HG02588 (cell line): ENCODE results near the gene RILPL1.
A peak's percentile ranks its signal among the peaks of the same experiment; 100 is the strongest.
"Not testable (repeated sequence)": the region's sequence is repeated elsewhere in the genome, so short reads cannot be mapped to it uniquely, and the experiment has no call there.

Experiments used
- ATAC-seq: cut with Tn5 transposase; IDR thresholded peaks from one replicate; pipeline ENCODE4 v1.9.1; 2021; ENCODE audit warnings: mild to moderate bottlenecking, moderate library complexity; ENCODE audit not compliant: unreplicated experiment

The RILPL1 gene

GRCh38 chr12:123472438-123472849 lies 61.1 kb downstream of the RILPL1 start:
- no peak for ATAC-seq

DNA sequence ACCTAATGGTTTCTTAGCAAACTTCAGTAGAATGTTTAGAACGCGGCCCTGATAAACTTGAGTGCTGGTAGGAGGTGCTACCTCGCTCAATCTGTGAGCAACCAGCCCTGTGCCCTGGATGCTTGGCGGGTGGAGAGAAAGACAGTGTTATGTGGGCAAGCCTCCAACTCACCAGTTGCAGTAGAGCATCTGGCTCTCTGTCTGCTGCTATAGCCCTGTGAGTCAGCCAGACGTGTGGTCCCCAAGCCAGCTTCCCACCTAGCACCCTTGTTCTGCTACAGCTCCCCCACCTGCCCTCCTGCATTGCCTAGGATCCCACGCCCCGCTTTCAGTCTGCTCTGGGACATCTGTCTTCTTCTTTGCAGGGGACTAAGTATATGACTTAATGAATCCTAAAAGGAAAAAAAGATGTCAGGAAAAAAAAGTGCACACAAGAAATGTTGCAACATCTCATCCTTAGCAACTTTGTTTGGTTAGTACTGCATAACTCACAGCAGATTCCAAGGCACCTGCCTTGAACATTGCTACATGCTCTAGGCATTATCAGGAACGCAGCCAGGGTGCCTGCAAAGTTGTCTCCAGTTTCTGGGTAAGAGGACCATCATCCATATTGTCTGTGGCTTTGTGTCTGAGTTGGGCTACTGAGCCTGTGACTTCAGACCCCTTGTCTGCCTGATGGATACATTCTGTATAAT lies 62.0 kb downstream of the RILPL1 start:
- ATAC-seq: no peak

- no peak for ATAC-seq
These were observed 63.5 kb downstream of the RILPL1 start for GRCh38 chr12:123469978-123470377.

DNA sequence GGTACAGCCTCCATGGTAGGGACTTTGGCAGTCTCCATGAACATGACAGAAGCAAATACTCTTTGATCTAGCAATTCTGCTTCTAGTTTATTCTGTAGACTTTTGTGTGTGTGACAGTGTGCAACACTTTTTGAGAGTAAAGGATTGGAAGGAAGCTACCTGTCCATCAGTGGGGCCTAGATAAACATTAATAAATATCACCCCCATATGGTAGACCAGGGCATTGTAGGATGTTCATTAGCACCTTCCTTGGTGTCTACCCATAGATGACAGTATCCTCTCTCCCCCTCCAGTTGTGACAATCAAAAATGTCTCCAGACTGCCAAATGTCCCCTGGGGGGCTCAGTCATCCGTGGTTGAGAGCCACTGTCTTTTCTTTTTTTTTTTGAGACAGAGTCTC lies 64.7 kb downstream of the RILPL1 start:
- no peak for ATAC-seq

DNA sequence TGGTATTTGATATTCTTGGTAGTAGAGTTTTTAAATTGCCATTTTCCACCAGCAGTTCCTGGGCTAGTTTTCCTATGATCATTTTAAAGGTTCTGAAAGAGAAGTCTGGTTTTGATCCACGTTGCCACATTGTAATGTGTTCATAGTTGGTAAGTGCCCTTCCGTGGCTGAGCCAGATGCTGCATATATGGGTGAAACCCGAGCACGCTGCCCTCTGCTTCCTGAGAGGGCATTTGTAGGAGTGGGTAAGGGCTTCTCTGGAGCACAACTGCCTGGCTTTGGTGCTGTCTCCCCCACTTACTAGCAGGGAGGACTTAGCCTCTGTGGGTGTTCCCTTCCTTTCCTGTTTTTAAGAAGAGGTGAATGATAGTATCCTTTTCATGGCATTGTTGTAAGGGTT lies 68.4 kb downstream of the RILPL1 start:
- no peak for ATAC-seq

- not testable (repeated sequence) for ATAC-seq
These were observed 70.3 kb downstream of the RILPL1 start for GRCh38 chr12:123463174-123463573.

DNA sequence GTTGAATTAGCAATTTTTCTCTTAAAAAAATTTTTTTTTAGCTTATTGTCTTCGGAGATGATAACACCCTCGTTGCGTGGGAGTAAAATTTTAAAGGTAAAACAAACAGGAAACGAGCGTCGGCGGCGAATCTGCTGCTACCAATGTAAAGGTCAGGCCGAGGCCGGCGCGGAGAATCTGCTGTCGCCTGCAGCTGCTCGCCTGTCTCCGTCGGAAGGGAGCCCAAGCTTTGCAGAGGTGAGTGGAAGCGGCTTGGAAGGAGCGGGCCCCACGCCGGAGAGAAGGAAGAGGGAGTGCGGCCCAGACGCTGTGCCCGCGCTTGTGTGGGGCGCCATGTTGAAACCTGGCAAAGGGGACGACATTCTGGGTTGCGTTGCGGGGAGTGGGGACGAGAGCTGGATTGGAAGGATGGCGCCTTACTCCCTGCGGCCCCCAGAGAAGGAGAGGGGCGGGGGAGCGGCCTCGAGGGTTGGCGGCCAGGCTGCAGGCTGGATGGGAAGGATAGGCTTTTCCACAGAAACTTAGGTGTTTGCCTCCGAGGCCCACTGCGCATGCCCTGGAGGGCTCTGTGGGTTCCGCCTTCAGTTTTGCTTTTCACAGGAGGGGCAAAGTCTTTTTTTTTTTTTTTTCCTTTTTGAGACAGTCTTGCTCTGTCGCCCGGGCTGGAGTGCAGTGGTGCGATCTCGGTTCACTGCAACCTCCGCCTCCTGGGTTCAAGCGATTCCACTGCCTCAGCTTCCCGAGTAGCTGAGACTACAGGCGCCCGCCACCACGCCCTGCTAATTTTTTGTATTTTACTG lies 75.3 kb downstream of the RILPL1 start, which contains the start of gene SNRNP35:
Gene SNRNP35 (plus strand): TSS at position 160 of the 800 bp plus-strand sequence. CDS start 7,402 bp downstream, outside the sequence.
- peak; percentile 57 for ATAC-seq

- no peak for ATAC-seq
These were observed 80.4 kb downstream of the RILPL1 start for GRCh38 chr12:123453165-123453564.

DNA sequence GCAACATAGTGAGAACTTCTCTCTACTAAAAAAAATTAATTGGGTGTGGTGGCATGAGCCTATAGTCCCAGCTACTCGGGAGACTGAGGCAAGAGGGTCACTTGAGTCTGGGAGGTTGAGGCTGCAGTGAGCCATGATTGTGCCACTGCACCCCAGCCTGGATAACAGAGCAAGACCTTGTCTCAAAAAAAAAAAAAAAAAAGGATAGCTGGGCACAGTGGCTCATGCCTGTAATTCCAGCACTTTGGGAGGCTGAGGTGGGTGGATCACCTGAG lies 81.3 kb downstream of the RILPL1 start:
- not testable (repeated sequence) for ATAC-seq

- no peak for ATAC-seq
These were observed 82.9 kb downstream of the RILPL1 start for GRCh38 chr12:123450636-123451035.

- ATAC-seq: no peak
These were observed 83.7 kb downstream of the RILPL1 start for GRCh38 chr12:123449856-123450255.

GRCh38 chr12:123449249-123449733 lies 84.2 kb downstream of the RILPL1 start:
- no peak for ATAC-seq

DNA sequence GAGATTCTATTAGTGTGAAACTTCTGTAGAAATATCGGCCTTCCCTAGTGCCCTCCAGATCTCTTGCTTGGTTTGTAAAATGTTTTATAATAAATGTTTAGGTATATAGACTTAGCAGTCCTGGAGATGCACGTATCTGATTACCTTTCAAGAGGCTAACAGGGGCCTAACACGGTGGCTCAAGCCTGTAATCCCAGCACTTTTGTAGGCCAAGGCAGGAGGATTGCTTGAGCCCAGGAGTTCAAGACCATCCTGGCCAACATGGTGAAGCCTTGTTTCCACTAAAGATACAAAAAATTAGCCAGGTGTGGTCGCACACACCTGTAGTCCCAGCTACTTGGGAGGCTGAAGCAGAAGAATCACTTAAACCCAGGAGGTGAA lies 87.2 kb downstream of the RILPL1 start:
- no peak for ATAC-seq

GRCh38 chr12:123445388-123446332 lies 87.9 kb downstream of the RILPL1 start:
- ATAC-seq: no peak

GRCh38 chr12:123444092-123445026 lies 89.2 kb downstream of the RILPL1 start:
- no peak for ATAC-seq

- ATAC-seq: no peak
These were observed 90.7 kb downstream of the RILPL1 start for GRCh38 chr12:123442774-123443173.

- ATAC-seq: no peak
These were observed 91.9 kb downstream of the RILPL1 start for GRCh38 chr12:123441523-123442164.

GRCh38 chr12:123436017-123436964 lies 97.2 kb downstream of the RILPL1 start, which contains the start of gene RILPL2:
RILPL2 (minus strand) TSS chr12:123436684; CDS start chr12:123436420, 264 bp downstream.
- ATAC-seq: peak; percentile 71
